Left lung (tissue), 14 donors: ENCODE results near the gene CHD1. TPM values are rescaled to one million over a fixed set of nuclear protein-coding genes. Genes with fewer than 3 reads are reported as not detected.

Experiments
- ATAC-seq: fragments of 200-7000 bp; cut with Tn5 transposase; one replicate; pipeline ENCODE4 v1.9.1; 2020; ENCODE audit warnings: moderate library complexity
- DNase-seq, 4 donors: peaks; one replicate each; pipeline ENCODE4 v3.0.0-alpha.2; 2013 to 2020
- H3K27ac ChIP-seq, 2 donors: fragments of 200-600 bp; sonication (generic) in 1 of 2; one replicate each; pipeline versions ENCODE4 v1.5.0 to v1.8.0; 2020 to 2021
- H3K27me3 ChIP-seq, 2 donors: fragments of 200-600 bp; sonication (generic) in 1 of 2; one replicate each; pipeline versions ENCODE4 v1.5.0 to v1.8.0; 2020 to 2021
- H3K36me3 ChIP-seq, 2 donors: fragments of 200-600 bp; sonication (generic) in 1 of 2; one replicate each; pipeline versions ENCODE4 v1.5.0 to v1.8.0; 2020 to 2021
- H3K4me1 ChIP-seq, 2 donors: fragments of 200-600 bp; one replicate each; pipeline ENCODE4 v1.8.0; 2021
- H3K4me3 ChIP-seq, 2 donors: fragments of 200-600 bp; sonication (generic) in 1 of 2; one replicate each; pipeline versions ENCODE4 v1.5.0 to v1.8.0; 2020 to 2021; ENCODE audit warnings: mild to moderate bottlenecking in 1 of 2
- H3K9me3 ChIP-seq, 2 donors: fragments of 200-600 bp; sonication (generic) in 1 of 2; one replicate each; pipeline versions ENCODE4 v1.5.0 to v1.8.0; 2020 to 2021
- CTCF ChIP-seq, 2 donors: fragments of 200-600 bp; sonication (generic) in 1 of 2; IDR thresholded peaks; one replicate each; pipeline versions ENCODE4 v1.5.0 to v1.8.0; 2021; ENCODE audit warnings: antibody characterized with exemption in 2 of 2
- intact Hi-C, 2 donors: fragments of 100-400 bp; cut with DNase I; formaldehyde crosslinking; loops; one replicate each; pipeline versions ENCODE4 v1.11.2 to v1.14.2; 2022
- long read RNA-seq, 12 donors: library from polyadenylated mRNA in 2 of 12; unstranded in 2 of 12; transcript quantifications; one replicate each; pipeline ENCODE4 v2.0.0 and lab custom pipeline, GENCODE V29; 2019 to 2026
- polyA plus RNA-seq, 6 donors: library from polyadenylated mRNA; unstranded; fragments of 120-200 nt; gene quantifications; one replicate each; pipeline ENCODE4 v1.2.1, GENCODE V29; 2013; ENCODE audit not compliant: insufficient read length in 6 of 6
- total RNA-seq, 2 donors: library from RNA; stranded (reverse); fragmentation: NEBNext Ultra II Directional; extraction: Animal tissue kit (Norgen Biotek cat#: 25700); gene quantifications; one replicate each; pipeline ENCODE4 v1.2.1, GENCODE V29; 2021
- donor health status: DM: no; HTN: yes; CAD: no.
- donor health status: DM: no; HTN: no; CAD: no.

The CHD1 gene
- total RNA-seq = 10 to 100 TPM; 26.0 to 31.3 TPM
- polyA plus RNA-seq = 10 to 100 TPM; 63.6 to 76.8 (median 66.7) TPM
- long read RNA-seq, donor 1, transcript CHD1-205 (4 exons, 724 nt) = major isoform, 14 of 24 reads
- long read RNA-seq, donor 1, partial matches to known transcripts = 6 of 24 reads
- long read RNA-seq, donor 1, other reads (novel, unspliced or antisense) = 0 of 24 reads
- long read RNA-seq, donor 2, transcript CHD1-205 (4 exons, 724 nt) = major isoform, 9 of 19 reads
- long read RNA-seq, donor 2, partial matches to known transcripts = 5 of 19 reads
- long read RNA-seq, donor 2, other reads (novel, unspliced or antisense) = 0 of 19 reads
- long read RNA-seq, donor 3, partial matches to known transcripts = 0 of 7 reads
- long read RNA-seq, donor 3, other reads (novel, unspliced or antisense) = 0 of 7 reads
- long read RNA-seq, donor 4, partial matches to known transcripts = 11 of 12 reads
- long read RNA-seq, donor 4, other reads (novel, unspliced or antisense) = 1 of 12 reads
- long read RNA-seq, donor 5, full-length matches to known transcripts = 11 of 11 reads
- long read RNA-seq, donor 5, partial matches to known transcripts = 0 of 11 reads
- long read RNA-seq, donor 5, other reads (novel, unspliced or antisense) = 0 of 11 reads
- long read RNA-seq, donor 6, transcript CHD1-205 (4 exons, 724 nt) = major isoform, 5 of 14 reads
- long read RNA-seq, donor 6, partial matches to known transcripts = 6 of 14 reads
- long read RNA-seq, donor 6, other reads (novel, unspliced or antisense) = 0 of 14 reads
- long read RNA-seq, donor 7, full-length matches to known transcripts = 2 of 2 reads
- long read RNA-seq, donor 7, partial matches to known transcripts = 0 of 2 reads
- long read RNA-seq, donor 7, other reads (novel, unspliced or antisense) = 0 of 2 reads
- long read RNA-seq, donor 8, partial matches to known transcripts = 0 of 7 reads
- long read RNA-seq, donor 8, other reads (novel, unspliced or antisense) = 0 of 7 reads
- long read RNA-seq, donor 9 = 0 reads
- long read RNA-seq, donor 10, partial matches to known transcripts = 11 of 11 reads
- long read RNA-seq, donor 10, other reads (novel, unspliced or antisense) = 0 of 11 reads
- long read RNA-seq, donor 11, transcript CHD1-205 (4 exons, 724 nt) = major isoform, 5 of 9 reads
- long read RNA-seq, donor 11, partial matches to known transcripts = 0 of 9 reads
- long read RNA-seq, donor 11, other reads (novel, unspliced or antisense) = 0 of 9 reads
- long read RNA-seq, donor 12, partial matches to known transcripts = 0 of 7 reads
- long read RNA-seq, donor 12, other reads (novel, unspliced or antisense) = 0 of 7 reads

DNA sequence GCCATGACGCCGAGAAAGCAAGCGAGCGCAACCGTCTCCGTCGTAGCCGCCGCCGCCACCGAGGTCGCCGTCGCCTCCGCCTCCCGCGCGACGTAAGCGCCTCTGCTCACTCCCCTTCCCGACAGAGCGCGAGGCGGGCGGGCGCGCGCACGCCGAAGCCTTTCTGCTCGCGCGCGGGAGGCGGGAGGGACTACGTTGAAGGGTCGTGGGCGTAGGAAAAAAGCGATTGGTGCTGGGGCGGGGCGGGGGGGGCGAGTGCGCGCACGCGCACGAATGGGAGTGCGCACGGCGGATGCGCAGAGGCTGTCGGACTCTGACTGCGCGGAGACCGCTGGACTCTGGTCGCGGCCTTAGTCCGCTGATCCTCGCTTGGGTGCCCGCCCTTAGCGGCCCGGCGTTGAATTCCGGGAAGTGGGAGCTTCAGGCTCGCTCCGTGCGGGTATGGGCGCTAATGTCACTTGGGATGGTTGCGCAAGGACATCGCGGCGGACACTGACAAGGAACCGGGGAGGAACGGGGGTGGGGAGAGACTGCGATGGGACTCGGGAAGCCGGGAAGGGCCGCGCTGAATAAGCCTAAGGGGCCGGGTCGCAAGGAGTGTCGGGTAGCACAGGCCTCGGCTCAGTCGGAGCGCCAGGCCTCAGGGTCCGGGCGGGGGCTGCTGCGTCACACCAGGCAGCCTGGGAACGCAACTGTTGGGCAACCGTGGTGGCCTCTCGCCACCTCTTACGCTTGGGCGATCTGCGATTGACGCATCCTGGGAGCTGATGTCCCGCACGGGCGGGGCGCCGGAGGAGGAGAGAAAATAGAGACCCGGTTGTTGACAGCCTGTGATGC, at the start of gene CHD1:
Gene CHD1, minus strand, starts transcription at position 135 of the 837 bp plus-strand sequence. CDS start 2,621 bp downstream, outside the sequence.
- Histone ChIP-seq H3K9me3 (no peaks in the 10 kb centered on the region), H3K4me3 (peak within 1 kb of the TSS; percentile 84 to 85), H3K4me1 (peaks cover 18 to 74% of the 10 kb centered on the region in 2 donors), H3K27ac (peak within 1 kb of the TSS; percentile 99 to 100), H3K36me3 (peaks cover 0 to 17% of the 10 kb centered on the region in 2 donors), H3K27me3 (no peaks in the 10 kb centered on the region)
- intact Hi-C loops = no loop called here
- ATAC-seq (peak; percentile 92), DNase-seq (peak; percentile 94 to 99 (median 97))
- no peak for TF ChIP-seq CTCF (IDR thresholded peaks at IDR 0.05)

- intact Hi-C loops = no loop called here
- ATAC-seq = no peak
- Histone ChIP-seq H3K4me1 (no peaks in the 10 kb centered on the region), H3K27me3 (no peaks in the 10 kb centered on the region), H3K4me3 (no peak overlapping the region), H3K9me3 (no peaks in the 10 kb centered on the region), H3K27ac (no peak overlapping the region), H3K36me3 (no peaks in the 10 kb centered on the region)
- no peak for TF ChIP-seq CTCF (IDR thresholded peaks at IDR 0.05)
- no peak for DNase-seq
Measured at GRCh38 chr5:98978528-98978927, 49.7 kb upstream of the CHD1 start.

GRCh38 chr5:98977723-98978122, 48.9 kb upstream of the CHD1 start:
- Histone ChIP-seq H3K9me3 (no peaks in the 10 kb centered on the region), H3K4me3 (no peak overlapping the region), H3K36me3 (no peaks in the 10 kb centered on the region), H3K4me1 (no peaks in the 10 kb centered on the region), H3K27ac (no peak overlapping the region), H3K27me3 (no peaks in the 10 kb centered on the region)
- DNase-seq (peak in 2 of 4 donors; percentile 5 to 51), ATAC-seq (peak; percentile 95)
- no peak for TF ChIP-seq CTCF (IDR thresholded peaks at IDR 0.05)
- intact Hi-C loops = no loop called here

GRCh38 chr5:98975682-98976407, 47.0 kb upstream of the CHD1 start:
- DNase-seq (no peak), ATAC-seq (no peak)
- no peak overlapping the region for H3K27ac ChIP-seq
- no peaks in the 10 kb centered on the region for H3K9me3 ChIP-seq
- H3K4me3 ChIP-seq = no peak overlapping the region
- TF ChIP-seq CTCF (IDR thresholded peaks at IDR 0.05) = no peak
- no peaks in the 10 kb centered on the region for H3K27me3 ChIP-seq
- intact Hi-C loops = no loop called here
- no peaks in the 10 kb centered on the region for H3K4me1 ChIP-seq
- H3K36me3 ChIP-seq = no peaks in the 10 kb centered on the region
